Stimulated activated CD4-positive, alpha-beta T cell treated with anti-CD3 and anti-CD28 coated beads, Interleukin-12 subunit alpha, Interleukin-12 subunit beta, amount 100 ng/mL, for 4 hours (primary cell): ENCODE measurements around the gene DNAJB12.
"Not testable (repeated sequence)": the region's sequence is repeated elsewhere in the genome, so short reads cannot be mapped to it uniquely, and the experiment has no call there.

Experiments
- DNase-seq: peaks from one replicate; pipeline ENCODE4 v3.0.0-alpha.2; 2020

DNAJB12 gene

DNA sequence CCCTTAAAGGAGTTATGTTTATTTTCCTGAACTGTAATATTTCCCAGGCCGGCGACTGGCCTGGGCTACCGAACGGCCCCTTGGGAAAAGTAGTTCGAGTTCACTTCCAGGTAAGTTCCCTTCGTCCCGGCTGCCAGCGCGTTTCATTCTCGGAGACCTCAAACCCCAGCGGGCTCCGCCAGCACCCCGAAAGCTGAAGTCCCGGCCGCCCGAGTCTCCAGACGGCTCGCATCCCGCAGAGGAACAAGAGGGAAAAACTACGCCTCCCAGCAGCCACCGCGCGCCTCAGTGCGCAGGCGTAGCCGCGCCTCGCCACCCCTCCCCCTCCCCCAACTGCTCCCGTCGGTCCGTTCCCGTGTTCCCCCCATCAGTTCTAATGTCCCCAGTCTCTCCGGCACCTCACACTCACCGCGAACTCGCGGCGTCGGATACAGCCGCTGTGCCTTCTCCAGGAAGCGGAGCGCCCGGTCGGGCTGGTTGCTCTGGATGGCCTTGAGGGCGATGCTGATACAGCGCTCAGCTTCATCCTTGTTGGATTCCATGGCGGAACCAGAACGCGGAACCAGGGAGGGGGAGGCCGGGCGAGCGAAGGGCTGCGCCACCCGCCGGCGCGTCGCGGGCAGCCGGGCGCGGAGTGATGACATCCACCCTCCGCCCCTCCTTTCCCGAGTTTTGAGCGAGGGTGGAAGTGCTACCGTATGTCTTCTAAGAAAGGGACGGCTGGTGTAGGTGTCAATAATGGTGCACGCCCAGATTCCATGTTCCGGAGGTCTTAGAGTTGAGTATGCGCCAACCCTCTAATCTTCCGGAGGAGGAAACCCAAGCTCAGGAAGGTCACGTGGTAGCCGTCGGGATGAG is at the start of gene DNAJB12:
Gene DNAJB12, minus strand, starts transcription at position 564 of the 858 bp plus-strand sequence. Its CDS starts 22 bp downstream, at position 542.
- peak; percentile 86 for DNase-seq

- not testable (repeated sequence) for DNase-seq
Observed at GRCh38 chr10:72395581-72395980, 40.9 kb upstream of the DNAJB12 start.

DNA sequence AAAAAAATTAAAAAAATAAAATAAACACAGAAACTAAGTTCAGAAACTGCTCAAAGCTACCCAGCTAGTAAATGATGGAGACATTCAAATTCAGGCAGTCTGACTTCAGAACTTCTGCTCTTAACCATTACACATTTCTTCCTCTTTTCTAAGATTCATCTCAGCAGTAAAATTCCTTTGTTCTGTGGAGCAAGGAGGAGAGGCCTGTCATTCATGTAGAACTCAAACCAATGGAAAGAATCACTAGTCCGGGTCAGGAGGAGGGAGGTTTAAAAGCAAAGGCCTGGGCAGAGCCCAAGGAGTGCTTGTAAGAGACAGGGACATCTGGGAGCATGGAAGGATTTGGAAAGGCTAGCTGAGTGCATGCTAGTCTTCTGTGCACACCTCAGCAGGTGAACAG is 37.9 kb upstream of the DNAJB12 start:
- no peak for DNase-seq

- no peak for DNase-seq
Observed at GRCh38 chr10:72390764-72391163, 36.0 kb upstream of the DNAJB12 start.

DNA sequence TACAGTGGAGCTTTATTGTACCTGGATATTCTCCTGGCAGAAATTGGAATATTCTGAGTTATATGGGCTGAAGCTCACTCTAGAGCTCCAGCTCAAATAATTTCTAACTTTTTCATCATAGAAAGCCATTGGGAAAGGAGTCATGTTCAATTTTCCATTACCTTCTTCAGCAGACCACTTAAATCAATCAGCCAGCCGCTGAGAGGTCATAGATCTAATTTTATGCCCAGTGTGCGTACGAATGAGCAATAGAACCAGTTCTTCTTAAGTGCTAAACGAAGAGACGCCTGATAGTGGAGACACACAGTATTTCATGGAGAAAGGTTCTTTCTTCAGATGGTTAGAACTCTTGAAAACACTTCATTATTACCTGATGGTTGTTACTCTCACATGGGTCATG is 35.0 kb upstream of the DNAJB12 start:
- DNase-seq = no peak

GRCh38 chr10:72389014-72389413 is 34.3 kb upstream of the DNAJB12 start:
- DNase-seq = no peak

- no peak for DNase-seq
Observed at GRCh38 chr10:72388062-72388461, 33.3 kb upstream of the DNAJB12 start.

GRCh38 chr10:72386916-72387586 is 32.3 kb upstream of the DNAJB12 start:
- no peak for DNase-seq

DNA sequence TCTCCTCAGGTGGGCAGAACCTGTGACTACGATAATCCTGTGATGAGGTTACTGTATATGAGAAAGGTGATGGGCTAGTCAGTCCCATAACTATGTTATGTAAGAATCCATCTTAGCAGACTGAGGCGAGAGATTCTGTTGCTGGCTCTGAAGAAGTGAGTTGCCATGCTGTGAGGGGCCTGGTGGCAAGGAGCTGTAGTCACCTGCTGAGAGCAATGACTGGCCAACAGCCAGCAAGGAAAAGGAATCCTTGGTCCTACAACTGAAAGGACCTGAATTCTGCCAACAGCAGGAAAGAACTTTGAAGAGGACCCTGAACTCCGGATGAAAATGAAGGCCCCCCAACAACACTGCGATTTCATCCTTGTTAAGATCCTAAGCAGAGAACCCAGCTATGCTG is 31.0 kb upstream of the DNAJB12 start:
- no peak for DNase-seq

DNA sequence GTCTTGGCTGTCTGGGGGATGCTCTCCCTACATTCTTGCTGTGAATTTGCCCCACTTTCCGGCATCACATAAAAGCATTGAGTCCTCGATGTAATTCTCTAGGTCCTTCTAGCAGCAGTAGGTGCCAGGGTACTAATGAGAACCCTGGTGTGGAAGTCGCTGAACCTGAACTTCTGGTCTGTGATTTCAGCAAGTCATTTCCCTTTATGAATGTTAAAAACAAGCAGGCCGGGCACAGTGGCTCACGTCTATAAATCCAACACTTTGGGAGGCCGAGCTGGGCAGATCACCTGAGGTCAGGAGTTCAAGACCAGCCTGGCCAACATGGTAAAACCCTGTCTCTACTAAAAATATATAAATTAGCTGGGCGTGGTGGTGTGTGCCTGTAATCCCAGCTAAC is 30.3 kb upstream of the DNAJB12 start:
- DNase-seq = not testable (repeated sequence)

DNA sequence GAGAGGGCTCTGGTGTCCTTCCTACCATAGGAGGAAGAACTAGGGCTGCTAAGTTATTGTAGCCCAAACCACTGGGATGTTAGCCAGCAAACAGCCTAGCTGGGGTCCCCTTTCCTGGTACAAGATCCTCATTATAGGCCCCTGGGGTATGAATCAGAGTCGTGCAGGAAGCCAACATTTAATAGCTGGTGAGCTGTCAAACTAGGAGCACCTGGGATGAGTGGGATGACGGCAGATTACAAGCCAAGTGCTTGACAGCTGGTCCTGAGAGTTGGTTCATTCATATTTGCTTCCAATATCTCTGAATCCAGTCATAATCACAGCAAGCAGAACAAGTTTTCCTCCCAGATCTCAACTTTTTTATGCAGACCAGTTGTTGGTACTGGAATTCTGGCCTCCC is 25.1 kb upstream of the DNAJB12 start:
- DNase-seq = no peak

- no peak for DNase-seq
Observed at GRCh38 chr10:72379062-72379461, 24.3 kb upstream of the DNAJB12 start.

- no peak for DNase-seq
Observed at GRCh38 chr10:72375585-72375984, 20.9 kb upstream of the DNAJB12 start.

GRCh38 chr10:72375173-72375572 is 20.5 kb upstream of the DNAJB12 start:
- DNase-seq = no peak

DNA sequence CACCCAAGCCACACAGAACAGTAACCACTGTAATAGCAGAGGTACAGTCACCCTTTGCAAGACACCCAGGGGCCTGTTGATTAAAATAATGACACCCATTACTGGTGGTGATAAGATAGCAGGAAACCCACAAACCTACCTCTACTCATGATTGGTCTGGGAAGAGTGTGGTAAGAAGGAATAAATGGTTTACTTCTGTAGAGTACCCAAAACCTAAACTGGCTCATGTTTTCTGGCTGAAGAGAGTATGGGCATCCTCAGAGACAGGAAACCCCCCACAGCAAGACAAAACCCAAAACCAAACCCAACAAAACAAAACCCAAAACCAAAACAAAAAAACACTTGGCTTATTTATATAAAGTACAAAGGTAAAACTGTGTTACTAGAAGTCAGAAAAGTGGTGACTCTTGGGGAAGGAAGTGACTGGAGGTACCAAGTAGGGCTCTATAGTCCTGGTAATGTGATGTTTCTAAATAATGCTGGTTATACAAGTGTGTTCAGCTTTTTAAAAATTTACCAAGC is 15.5 kb upstream of the DNAJB12 start:
- no peak for DNase-seq

DNA sequence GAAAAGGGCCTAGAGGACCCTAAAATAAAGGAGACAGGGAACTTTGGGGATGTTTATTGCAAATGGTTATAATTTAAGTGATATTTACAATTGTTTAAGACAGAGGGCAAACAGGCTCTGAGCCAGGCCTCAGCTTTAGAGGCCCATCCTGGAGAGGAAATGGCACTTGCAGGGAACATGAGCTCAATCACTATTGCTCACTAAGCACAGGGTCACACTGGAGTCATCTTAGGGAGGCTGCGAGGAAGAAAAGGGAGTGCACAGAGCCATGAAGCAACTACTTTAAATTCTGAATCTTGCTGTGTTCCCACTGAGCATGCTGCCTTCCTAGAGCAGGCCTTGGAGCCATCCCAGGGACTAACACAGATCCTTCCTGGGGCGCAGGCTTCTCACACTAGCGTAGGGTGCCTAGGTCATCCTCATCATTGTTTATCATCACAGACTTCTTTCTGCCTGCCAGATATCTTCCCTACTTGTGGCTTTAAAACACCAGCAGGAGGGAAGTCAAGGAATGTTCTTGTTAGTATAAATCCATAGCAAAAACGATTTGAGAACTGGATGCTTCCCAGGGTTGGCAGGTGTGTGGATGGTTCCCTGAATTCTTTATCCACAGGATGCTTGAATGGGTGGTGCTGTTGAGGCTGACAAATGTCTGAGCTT is 12.7 kb upstream of the DNAJB12 start:
- DNase-seq = no peak

GRCh38 chr10:72365106-72365895 is 10.6 kb upstream of the DNAJB12 start:
- DNase-seq = no peak

GRCh38 chr10:72364239-72364777 is 9.6 kb upstream of the DNAJB12 start:
- DNase-seq = peak; percentile 79

DNA sequence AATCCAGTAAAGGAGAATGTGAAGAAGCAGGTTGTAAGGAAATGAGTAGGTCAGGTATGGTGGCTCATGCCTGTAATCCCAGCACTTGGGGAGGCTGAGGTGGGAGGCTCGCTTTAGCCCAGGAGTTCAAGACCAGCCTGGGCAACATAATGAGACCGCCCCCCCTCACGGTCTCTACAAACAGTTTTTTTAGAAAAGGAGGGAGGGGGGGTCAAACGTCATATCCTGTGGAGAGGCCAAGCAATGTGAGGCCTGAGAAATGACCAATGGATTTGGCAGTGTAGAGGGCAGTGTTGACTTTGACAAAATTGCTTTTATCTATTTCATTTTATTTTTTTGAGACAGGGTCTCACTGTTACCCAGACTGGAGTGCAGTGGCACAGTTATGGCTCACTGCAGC is 2.3 kb upstream of the DNAJB12 start:
- no peak for DNase-seq

DNA sequence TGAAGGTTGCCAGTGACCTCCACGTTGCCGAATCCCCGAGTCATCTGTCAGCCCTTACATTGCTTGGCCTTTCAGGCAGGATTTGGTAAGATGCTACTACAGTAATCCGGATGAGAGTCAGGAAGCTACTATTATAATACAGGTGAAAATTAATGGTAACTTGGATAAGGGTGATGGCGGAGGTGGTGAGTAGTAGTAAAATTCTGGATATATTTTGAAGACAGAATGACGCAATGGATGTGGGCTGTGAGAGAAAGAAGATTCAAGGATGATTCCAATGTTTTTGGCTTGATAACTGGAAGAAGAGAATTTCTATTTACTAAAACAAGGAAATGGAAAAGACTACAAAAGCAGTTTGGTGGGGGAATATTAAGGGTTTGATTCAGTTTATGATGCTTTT is 1.4 kb upstream of the DNAJB12 start:
- no peak for DNase-seq

- no peak for DNase-seq
Observed at GRCh38 chr10:72355214-72355555, 466 bp upstream of the DNAJB12 start.

DNA sequence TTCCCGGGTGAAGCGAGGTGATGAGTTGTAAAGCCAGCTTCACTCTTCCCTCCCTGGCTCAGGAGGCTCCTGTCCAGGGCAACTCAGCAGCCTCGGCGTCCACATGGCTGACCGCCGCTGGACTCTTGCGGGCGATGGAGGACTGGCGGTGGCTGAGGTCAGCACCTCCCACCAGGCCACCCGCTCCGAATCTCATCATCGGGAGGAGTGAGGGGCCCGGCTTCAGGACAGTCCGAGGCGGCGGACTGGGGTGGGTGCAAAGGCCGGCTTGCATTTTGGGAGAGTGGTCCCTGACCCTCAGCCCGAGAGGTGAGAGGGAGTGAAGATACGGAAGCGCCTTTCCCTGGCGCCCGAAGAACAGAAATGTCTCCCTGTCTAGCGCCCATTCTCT is 759 bp downstream of the DNAJB12 start:
- DNase-seq = no peak
